Panc1 (cell line): ENCODE results near the gene ACTR10. TPM values are rescaled to one million over a fixed set of nuclear protein-coding genes. Genes with fewer than 3 reads are reported as not detected.

Experiments used
- ATAC-seq: fragments of 200-7000 bp; cut with Tn5 transposase; 2 replicates; pipeline ENCODE4 v1.9.1; 2020; ENCODE audit warnings: mild to moderate bottlenecking, moderate library complexity
- BruUV-seq: library from RNA; stranded (reverse); fragments of 400-500 nt; replicated peaks from 2 replicates; lab custom pipeline; 2021; lab: Mats Ljungman, UMichigan
- CTCF ChIA-PET: fragments of 300-600 bp; sonication (Branson Sonifier 250); formaldehyde crosslinking; loops from one replicate; lab custom pipeline; 2022; ENCODE audit warnings: antibody characterized with exemption; lab: Charles Lee
- POLR2A ChIA-PET: fragments of 300-600 bp; sonication (Branson Sonifier 250); formaldehyde crosslinking; loops from one replicate; lab custom pipeline; 2022; ENCODE audit warnings: antibody characterized with exemption; lab: Charles Lee
- DNase-seq: peaks from one replicate; pipeline ENCODE4 v3.0.0-alpha.2; 2010; ENCODE audit warnings: low read depth, low spot score
- H3K27ac ChIP-seq: 2 replicates; pipeline ENCODE4 v1.5.1; 2011; ENCODE audit warnings: mild to moderate bottlenecking, low read length, inconsistent platforms
- H3K27me3 ChIP-seq: fragments of 200-500 bp; sonication (Bioruptor generic); 2 replicates; pipeline ENCODE4 v1.6.0; 2014; ENCODE audit warnings: low read length, inconsistent platforms; ENCODE audit not compliant: control insufficient read depth, insufficient read depth
- H3K36me3 ChIP-seq: fragments of 200-500 bp; sonication (Bioruptor generic); 2 replicates; pipeline ENCODE4 v1.5.1; 2014; ENCODE audit warnings: inconsistent platforms, mild to moderate bottlenecking, low read length, moderate library complexity; ENCODE audit not compliant: control insufficient read depth, insufficient read depth
- H3K4me1 ChIP-seq: 2 replicates; pipeline ENCODE4 v1.5.1; 2011; ENCODE audit warnings: inconsistent platforms, mild to moderate bottlenecking, low read length, moderate library complexity; ENCODE audit not compliant: control insufficient read depth, insufficient read depth
- H3K4me3 ChIP-seq, 2 experiments: 2 replicates each; pipeline ENCODE4 v1.5.1; 2011 to 2012; ENCODE audit warnings: low read depth in 2 of 2, low read length in 2 of 2, mild to moderate bottlenecking in 2 of 2, inconsistent platforms in 1 of 2, moderate library complexity in 1 of 2
- H3K9me3 ChIP-seq: fragments of 200-500 bp; sonication (Bioruptor generic); 2 replicates; pipeline ENCODE4 v1.5.1; 2014; ENCODE audit warnings: low read depth, mild to moderate bottlenecking, inconsistent platforms, low read length, moderate library complexity; ENCODE audit not compliant: control insufficient read depth, insufficient read depth
- CTCF ChIP-seq: fragments of 450-650 bp; IDR thresholded peaks from 2 replicates; pipeline ENCODE4 v1.5.1; 2017; ENCODE audit warnings: mild to moderate bottlenecking
- POLR2AphosphoS5 ChIP-seq: IDR thresholded peaks from 2 replicates; pipeline ENCODE4 v1.6.1; 2012; ENCODE audit warnings: mild to moderate bottlenecking, low read depth, low read length, moderate library complexity
- REST ChIP-seq, 2 experiments: IDR thresholded peaks; 2 replicates each; pipeline ENCODE4 v1.6.1; 2011 to 2012; ENCODE audit warnings: low read depth in 2 of 2, control low read depth in 1 of 2, low read length in 1 of 2, mild to moderate bottlenecking in 1 of 2, moderate library complexity in 1 of 2; ENCODE audit not compliant: insufficient read depth in 1 of 2
- SIN3A ChIP-seq: IDR thresholded peaks from 2 replicates; pipeline ENCODE4 v1.6.1; 2012; ENCODE audit warnings: low read depth, mild to moderate bottlenecking, low read length, moderate library complexity, borderline replicate concordance; ENCODE audit not compliant: insufficient read depth
- TCF7L2 ChIP-seq: IDR thresholded peaks from 2 replicates; pipeline ENCODE4 v1.6.1; 2011; ENCODE audit warnings: mild to moderate bottlenecking, low read depth, low read length, inconsistent platforms
- in situ Hi-C: cut with HindIII; loops from 2 replicates; pipeline ENCODE4 v1.10.0; 2016; ENCODE audit warnings: low sequenced_read_pairs, low pct_unique_long_range_greater_than_20kb
- intact Hi-C: fragments of 100-400 bp; cut with micrococcal nuclease; formaldehyde crosslinking; loops from one replicate; pipeline ENCODE4 v1.10.0; 2022; ENCODE audit not compliant: unreplicated experiment
- total RNA-seq: library from RNA; stranded (reverse); gene quantifications from one replicate; pipeline ENCODE4 v1.2.1, GENCODE V29; 2021; ENCODE audit not compliant: unreplicated experiment

The ACTR10 gene
- total RNA-seq, 1 experiment from 2014 or later = 34.9 TPM

GRCh38 chr14:58274881-58275280 is 74.9 kb downstream of the ACTR10 start:
- TF ChIP-seq CTCF (no peak), REST (IDR thresholded peaks at IDR 0.05; ENCODE audit: insufficient read depth in 1 of 2, low read depth in 2 of 2, low read length in 1 of 2) (no peak), SIN3A (no peak), POLR2AphosphoS5 (no peak), TCF7L2 (no peak)
- in situ Hi-C loops (no loop called here), intact Hi-C loops (no loop called here)
- no peak overlapping the region for H3K27ac ChIP-seq
- no peak for ATAC-seq
- POLR2A ChIA-PET = interaction anchor here (0.6 kb wide), 2 partner anchors 16 to 165 kb away, joined by 3 to 5 read pairs; no protein-coding TSS in a partner anchor
- DNase-seq = no peak
- no peaks in the 10 kb centered on the region for H3K27me3 ChIP-seq
- H3K9me3 ChIP-seq = no peaks in the 10 kb centered on the region
- no peak overlapping the region for H3K4me3 ChIP-seq
- BruUV-seq = no TSS peak
- CTCF ChIA-PET = interaction anchor here (0.6 kb wide), 1 partner anchor 23 kb away, joined by 6 read pairs; the partner anchor contains the start of gene ARID4A
- H3K36me3 ChIP-seq = peaks cover 14% of the 10 kb centered on the region; the same call in 1 of the 2 replicates
- H3K4me1 ChIP-seq = peaks cover 5% of the 10 kb centered on the region; the same call in 1 of the 2 replicates

DNA sequence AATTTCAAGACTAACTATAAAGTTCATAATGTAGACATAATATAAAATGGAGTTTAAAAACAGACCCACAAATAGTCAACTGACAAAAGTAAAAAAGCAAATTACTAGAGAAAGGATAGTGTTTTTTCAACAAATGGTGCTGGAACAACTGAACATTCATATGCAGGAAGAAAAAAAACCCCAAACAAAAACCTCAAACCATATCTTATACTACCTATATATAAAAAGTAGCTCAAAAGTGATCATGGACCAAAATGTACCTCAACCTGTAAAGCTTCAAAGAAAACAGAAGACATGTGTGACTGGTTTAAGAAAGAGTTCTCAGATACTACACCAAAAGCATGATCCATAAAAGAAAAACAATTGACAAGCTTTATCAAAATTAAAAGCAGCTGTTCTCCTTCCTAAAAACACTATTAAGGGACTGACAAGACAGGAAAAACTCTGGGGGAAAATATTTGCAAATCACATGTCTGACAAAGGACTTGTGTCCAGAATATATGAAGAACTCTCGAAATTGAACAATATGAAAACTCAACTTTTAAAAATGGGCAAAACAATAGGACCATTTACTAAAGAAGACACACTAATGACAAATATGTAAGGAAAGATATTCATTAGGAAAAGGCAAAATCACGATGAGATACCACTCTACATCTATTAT is 75.7 kb downstream of the ACTR10 start:
- intact Hi-C loops (no loop called here), in situ Hi-C loops (no loop called here)
- Histone ChIP-seq H3K36me3 (peaks cover 14% of the 10 kb centered on the region; the same call in 1 of the 2 replicates), H3K4me3 (no peak overlapping the region), H3K27ac (no peak overlapping the region), H3K9me3 (no peaks in the 10 kb centered on the region), H3K4me1 (peaks cover 5% of the 10 kb centered on the region; the same call in 1 of the 2 replicates), H3K27me3 (no peaks in the 10 kb centered on the region)
- DNase-seq = no peak
- POLR2A ChIA-PET = interaction anchor here (0.6 kb wide), 1 partner anchor 165 kb away, joined by 5 read pairs; no protein-coding TSS in a partner anchor
- CTCF ChIA-PET = no interaction called here
- no TSS peak for BruUV-seq
- no peak for ATAC-seq
- no peak for TF ChIP-seq REST (IDR thresholded peaks at IDR 0.05; ENCODE audit: insufficient read depth in 1 of 2, low read depth in 2 of 2, low read length in 1 of 2)
- no peak for TF ChIP-seq SIN3A
- no peak for TF ChIP-seq POLR2AphosphoS5
- TF ChIP-seq TCF7L2 = no peak
- TF ChIP-seq CTCF = no peak
